Activated CD4-positive, alpha-beta T cell treated with anti-CD3 and anti-CD28 coated beads for 1 hour (primary cell): ENCODE measurements around the gene RAP1GAP2.
"Not testable (repeated sequence)": the region's sequence is repeated elsewhere in the genome, so short reads cannot be mapped to it uniquely, and the experiment has no call there.

Experiments used
- DNase-seq: peaks from one replicate; pipeline ENCODE4 v3.0.0-alpha.2; 2020

The RAP1GAP2 gene

DNA sequence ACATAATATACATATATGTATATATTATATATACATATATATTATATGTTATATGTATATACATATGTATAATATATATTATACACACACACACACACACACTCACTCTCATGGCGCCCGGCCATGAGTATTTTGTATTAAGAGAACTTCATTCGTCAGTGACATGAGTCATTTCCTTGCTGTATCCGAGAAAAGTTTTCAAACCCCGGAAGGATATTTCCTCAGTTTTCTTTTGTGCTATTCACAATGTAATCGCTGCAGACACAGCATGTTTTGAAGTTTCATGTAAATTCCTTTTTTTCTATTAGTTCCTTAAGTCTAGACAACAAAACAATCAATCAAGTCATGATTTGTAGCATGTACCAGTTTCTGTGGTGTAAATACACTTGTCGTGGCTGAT, 233.9 kb downstream of the RAP1GAP2 start:
- DNase-seq = no peak

DNA sequence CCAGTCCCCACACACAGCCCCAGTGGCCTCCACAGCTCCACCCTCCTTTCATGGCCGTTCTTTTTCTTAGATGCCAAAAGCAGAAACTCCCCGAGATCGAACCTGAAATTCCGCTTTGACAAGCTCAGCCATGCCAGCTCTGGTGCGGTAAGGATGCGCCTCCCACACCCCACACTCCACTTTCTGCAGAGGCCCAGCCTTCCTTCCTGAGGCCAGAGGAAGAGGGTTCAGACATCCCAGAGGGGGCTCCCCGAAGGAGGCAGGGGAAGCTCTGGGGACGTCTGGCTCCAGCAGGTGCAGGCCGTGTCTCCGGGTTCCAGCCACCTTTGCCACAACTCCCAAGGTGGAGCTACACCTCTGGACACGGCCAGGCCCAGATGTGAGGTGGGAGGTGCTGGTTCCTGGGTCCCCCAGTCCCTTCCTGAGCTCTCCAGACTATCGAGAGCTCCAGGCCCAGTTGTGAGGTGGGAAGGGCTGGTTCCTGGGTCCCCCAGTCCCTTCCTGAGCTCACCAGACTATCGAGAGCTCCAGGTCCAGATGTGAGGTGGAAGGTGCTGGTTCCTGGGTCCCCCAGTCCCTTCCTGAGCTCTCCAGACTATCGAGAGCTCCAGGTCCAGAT, 234.7 kb downstream of the RAP1GAP2 start:
- DNase-seq = not testable (repeated sequence)

DNA sequence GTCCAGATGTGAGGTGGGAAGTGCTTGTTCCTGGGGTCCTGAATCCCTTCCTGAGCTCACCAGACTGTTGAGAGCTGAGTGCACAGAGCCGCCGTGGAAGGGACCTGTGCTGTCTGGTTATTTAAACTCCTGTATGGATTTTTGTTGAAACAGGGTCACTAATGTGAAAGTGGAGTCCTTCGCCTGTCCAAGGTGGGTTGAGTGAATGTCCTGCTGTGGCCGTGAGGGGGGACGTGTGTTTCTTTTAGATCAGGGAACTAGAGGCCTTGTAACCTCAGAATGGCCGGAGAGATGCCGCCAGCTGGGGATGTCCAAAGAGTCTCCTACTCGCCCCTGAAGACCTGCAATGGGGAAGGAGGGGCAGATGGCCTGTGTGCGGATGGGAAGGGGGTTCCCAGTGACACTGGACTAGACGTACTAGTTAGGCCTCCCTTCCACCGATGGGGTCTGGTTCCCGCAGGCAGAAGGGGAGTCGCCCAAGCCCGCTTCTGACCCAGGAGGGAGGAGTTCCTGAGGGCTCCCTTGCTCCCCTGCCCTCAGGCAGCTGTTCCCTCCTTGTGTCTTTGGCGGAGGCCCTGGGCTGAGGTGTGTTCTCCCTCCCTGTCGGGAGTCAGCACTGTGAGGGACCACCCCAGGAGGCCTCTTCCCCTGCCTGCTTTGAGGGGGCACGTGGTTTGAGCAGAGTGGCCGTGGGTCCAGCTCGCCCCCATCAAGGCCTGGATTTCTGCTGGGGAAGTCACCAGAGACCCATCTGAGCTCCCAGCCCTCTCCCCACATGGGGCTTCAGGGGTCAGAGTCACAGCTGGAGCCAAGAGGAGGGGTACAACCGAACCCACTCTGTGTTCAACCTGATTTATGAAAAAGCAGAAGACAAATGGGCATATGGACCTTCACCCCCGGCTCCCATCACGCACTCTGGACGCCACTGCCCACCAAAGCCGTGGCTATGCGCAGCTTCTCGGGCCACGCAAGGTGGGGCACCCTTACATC, 236.3 kb downstream of the RAP1GAP2 start:
- DNase-seq = no peak

DNA sequence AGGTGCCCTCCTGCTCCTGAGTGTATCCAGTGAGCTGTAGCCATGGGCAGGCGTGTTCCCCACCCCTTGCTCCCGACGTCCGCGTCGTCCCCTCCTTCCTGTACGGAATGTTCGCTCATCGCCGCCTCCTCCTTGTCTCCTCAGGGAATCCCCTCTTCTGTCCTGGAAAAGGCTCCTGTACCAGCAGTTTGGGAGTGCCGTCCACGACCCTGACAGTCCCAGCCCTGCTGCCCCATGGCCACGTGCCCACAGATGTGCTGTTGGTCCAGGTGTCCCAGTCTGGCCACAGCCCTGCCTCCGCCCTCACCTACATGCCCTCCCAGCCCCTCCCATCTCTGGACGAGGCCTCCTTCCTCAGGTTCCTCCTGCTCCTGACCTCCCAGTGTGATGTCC, 237.0 kb downstream of the RAP1GAP2 start:
- DNase-seq = no peak

DNA sequence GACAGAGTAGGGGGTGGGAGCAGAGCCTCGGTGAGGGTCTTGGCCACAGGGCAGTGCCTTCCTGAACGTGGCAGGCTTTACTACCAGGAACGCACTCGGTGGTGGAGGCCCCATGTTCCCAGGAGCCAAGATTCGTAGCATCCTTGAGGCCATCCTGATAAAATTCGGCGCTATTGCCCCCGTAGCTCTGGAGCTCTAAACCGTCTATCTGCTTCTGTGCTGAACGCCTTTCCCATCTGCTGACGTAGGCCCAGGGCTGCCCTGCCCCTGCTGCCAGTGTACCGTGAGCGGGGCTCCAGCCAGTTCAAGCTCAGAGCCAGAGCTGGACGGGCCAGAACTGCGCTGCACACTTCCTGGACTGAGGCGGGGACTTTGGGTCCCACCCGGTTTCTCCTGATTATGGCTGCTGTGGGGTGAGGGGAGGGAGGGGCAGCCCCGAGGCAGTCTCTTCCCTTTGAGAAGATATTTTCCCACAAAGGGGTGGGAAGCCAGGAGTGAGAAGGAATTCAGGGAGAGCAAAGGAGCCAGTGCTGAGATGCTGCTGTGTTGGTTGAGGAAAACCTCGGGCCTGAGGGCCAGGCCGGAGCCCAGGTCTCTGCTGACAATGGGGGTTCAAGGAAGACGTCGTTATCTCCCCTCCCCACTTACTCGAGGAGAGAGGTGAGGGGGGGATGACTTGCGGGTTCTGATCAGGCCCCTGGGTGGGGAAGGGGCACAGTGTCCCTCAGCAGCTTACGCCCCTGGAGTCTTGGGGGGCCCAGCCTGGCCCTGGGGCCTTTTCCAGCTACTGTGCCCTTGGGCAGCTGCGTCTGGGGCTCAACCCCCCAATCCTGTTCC, 237.7 kb downstream of the RAP1GAP2 start:
- no peak for DNase-seq

DNA sequence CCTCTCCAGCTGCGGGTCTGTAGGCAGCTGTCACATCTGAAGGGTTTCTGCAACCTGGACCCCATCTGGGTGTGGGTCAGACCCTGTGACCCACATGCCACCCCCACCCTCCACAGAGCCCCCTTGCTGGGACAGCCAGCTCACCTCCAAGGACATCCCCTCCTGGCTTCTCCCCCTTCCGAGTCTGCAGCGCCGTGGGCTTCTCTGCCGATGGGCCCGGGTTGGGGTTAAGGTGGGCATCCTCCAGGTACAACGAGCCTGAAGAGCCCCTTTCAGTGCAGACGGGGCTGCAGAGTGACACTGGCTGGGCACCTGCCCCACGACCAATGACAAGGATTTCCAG, 238.3 kb downstream of the RAP1GAP2 start:
- DNase-seq = no peak

DNA sequence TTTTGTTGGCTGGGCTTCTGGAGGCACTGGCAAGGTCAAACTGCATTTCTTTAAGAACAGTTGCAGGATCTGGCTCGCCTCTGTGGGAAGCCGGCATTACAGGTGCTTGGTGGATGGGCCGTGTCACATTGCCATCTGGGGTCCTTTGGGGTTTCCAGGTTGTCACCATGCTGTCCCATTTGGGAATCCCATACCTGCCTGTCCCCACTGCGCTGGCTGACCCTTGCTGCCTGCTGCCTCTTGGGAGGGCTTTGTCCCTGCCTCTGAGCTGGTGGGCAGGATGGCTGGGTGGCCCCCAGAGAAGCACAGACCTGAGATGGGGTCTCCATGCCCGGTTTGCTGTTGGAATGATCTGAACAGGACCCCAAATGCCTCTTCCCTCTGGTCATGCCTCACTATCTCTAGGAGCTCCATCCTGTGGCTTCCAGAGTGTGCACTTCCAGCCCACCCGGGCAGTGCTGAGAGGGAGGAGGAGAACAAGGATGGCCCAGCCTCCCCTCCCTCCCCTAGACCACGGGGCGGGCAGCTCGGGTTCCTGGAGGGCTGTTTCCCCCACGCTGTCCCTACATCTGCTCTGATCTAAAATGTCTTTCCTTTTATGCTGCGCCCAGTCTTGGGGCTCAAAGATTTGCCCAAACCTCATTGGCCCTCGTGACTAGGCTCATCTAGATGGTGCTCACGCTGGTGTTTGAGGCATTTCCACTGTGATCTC, 239.2 kb downstream of the RAP1GAP2 start:
- no peak for DNase-seq

DNA sequence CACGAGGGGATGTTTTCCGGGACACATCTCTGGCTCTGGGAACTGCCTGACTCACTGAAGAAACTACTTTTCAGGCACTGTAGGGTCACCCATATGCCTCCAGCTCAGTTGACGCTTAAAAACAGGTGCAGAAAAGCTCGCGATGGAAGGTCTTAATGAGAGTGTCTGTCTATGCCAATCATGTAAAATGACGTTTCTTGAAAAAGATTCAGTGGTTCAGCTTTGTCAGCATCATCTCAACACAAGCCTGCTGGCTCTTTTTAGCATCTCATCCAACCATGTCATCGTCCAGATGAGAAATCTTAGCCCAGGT, 239.7 kb downstream of the RAP1GAP2 start:
- no peak for DNase-seq

DNA sequence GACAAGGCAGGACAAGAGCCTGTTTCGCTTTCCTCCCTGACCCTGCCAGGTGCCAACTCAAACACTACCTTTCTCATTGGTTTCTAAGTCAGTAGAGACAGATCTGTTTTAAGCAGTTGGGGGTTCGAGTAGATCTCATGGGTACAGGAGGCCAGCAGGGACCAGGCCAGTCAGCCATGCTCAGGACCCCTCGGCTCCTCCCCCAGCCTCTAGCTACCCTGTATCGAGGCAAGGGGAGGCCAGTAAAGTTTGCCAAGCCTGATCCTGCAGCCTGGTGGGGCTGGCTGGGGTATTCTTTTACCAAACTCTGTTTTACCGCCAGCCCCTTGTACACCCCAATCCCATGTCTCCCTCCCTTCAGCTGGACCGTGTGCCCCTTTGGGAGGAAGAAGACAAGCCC, 240.6 kb downstream of the RAP1GAP2 start:
- no peak for DNase-seq

DNA sequence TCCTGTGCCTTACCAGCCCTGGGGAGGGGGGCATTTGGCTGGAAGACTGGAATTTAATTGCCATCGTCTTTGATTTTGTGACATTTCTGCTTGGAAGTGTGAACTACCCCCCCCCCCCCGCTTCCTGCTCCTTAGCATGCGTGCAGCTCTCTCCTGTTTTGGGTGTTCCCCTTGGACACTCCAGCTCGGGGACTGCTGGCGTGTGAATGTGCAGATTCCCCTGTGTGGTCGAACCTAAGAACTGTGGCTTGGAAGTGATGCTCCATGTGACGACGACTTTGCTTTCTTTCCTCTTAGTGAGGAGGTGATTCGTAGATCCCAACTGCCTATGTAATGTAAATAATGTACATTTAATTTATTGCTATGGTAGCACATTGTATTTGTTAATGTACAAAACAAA, 241.0 kb downstream of the RAP1GAP2 start:
- no peak for DNase-seq

DNA sequence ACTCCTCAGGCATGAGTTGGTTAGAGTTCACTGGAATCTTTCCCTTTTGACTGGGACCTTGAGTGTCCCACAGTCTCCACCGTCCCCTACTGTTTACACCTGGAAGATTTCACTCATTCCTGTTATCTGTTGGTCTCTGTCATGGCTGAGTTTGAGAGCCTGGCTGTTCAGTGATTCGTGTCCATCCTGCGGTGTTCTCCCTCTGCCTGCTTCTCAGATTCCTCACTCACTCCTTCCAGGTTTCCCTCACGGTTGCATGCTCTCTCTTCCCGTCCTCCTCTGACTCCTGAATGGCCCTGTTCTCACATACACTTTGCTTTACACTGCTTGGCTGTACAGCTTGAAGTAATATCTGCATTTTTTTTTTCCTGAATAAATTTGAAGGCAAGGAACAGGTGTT, 242.7 kb downstream of the RAP1GAP2 start:
- DNase-seq = no peak

DNA sequence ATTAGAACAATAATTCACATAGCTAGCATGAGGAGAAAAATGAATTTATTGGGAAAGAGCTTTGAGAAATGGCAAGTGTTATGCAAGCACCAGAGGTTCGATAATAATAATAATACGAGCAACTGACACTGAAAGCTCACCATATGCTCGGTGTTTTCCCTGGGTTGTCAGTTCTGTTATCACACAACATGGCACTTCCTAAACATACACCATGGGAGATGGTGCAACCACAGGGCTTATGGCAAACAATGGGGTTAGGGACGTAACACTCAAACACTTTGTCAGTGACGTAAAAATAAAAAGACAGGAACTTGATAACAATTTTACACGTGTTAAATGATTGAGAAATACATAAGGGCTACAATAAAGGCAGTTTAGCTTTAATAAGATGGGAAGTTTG, 243.5 kb downstream of the RAP1GAP2 start:
- DNase-seq = no peak

DNA sequence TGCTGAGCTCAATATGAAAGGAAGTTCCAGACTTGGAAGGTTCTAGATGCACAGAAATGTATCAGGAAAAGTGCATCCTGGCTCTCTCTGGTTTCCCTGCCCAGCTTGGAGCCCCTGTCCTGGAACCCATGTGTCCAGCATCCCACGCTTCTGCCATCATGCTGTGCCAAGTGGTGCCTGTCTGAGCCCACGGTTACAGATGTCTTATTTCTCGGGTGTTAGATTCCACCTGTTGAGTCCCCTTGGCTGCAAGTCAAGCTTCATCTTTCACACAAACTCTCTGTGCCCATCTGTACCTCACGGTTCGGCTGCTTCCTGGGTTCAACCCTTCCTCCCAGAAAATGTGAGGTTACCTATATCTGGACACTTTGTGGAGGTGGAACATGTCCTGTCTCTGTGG, 244.6 kb downstream of the RAP1GAP2 start:
- no peak for DNase-seq

DNA sequence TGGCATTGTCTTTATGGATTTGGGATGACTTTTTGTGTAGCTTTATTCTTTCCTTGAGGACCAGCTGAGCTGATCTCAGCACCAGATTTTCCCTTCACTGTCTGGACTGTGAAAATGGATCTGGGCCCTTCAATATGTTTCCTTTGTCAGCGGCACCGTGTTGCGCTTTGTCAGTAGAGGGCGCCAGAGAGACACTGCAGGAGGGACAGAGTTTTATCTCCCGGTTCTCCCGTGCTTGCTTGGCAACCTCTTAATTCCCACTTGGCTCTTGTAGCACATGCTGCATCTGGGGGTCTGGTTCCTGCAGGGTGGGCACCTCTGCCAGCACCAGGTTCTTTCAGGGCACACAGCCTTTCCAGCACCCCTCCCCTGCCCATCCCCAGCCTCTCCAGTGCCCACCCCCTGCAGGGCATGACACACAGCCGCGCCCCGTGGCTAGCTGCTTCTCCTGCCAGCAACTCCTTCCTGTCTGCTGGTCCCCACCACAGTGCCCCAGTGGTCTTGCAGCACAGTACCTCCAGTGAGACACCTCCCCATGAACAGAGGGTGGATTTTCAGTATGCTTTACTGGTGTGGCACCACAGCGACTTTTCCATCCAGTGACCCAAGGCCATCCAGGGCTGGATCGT, 247.6 kb downstream of the RAP1GAP2 start:
- DNase-seq = no peak

DNA sequence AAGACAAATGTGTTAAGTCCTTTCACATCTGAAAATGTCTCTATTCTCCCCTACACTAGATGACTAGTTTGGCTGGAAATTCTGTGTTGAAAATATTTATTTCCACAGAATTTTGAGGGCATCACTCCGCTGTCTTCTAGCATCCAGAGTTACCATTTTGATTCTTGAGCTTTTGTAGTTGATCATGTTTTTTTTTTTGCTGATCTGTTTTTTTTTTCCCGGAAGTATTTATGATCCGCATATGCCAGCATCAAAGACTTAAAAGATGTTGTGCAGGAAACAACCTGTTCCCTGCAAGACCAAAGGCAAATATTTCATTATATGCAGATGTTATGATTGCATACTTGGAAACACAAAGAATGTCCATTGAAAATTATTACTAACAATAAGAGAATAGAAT, 250.5 kb downstream of the RAP1GAP2 start:
- no peak for DNase-seq

DNA sequence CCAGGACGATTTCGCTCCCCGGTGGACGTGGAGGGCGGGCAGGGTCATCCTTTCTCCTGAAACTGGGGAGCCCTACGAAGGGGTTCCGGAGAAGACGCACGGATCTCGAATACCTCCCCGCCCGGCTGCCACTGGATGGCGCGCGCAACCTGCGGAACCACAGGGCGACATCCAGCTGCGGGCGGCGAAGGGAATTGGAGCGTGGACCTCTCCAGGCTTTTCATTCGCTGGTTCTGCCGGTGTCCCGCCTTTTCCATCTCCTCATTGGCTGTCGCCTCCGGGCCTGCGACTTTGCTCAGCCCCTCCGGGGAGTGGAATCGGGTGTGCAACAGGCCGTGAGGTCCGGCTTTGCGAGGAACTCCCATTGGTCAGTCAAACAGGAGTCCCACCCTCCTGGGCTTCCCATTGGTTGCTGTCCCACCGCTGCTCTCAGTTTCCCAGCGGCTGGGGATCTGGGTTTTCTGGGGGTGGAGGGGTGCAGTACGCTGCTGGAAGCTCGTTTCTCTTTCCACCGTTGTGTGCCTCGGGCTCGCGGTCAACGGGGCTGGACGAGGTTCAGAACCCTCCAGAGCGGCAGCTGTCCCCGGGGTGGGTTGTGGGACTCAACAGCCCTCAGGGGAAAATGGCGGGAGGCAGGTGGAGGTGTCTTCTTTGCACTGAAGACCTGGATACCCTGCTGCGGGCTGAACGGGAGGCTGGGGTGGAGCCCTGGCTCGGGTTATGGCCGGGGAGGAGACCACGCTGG, 252.7 kb downstream of the RAP1GAP2 start:
- peak; percentile 88 for DNase-seq

DNA sequence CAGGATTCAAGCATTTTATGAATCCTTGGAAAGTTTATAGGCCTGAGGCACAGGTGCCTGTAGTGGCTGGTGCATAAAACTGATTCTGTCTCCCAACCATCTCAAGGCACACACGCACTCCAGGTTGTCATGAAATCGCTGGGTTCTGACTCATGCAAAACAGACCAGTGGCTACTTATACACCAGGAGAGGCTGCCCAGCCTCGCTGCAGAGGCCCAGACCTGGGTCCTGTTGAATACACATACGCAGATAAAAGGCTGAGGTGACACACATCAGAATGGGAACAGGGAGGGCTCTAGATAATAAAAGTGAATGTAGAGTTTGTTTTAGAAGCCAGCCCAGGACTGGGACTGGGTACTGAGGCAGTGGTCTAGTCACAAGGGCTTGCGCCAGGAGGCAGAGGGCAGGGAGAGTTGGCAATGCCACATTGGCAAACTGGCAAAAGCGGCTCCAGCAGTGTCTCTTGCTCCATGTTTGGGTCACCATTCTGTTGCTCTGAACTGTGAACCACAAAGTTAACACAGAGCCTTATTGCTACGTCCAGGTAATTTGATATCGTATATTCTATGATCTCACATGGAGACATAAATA, 253.6 kb downstream of the RAP1GAP2 start:
- no peak for DNase-seq

DNA sequence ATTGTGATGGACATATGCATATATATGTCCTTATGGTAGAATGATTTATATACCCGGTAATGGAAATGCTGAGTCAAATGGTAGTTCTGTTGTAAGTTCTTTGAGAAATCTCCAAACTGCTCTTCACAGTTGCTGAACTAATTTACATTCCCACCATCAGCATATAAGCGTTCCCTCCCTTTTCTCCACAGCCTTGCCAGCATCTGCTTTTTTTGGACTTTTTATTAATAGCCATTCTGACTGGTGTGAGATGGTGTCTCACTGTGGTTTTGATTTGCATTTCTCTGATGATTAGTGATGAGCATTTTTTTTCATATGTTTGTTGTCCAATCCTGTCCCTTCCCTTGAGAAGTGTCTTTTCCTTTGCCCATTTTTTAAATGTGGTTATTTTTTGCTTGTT, 258.6 kb downstream of the RAP1GAP2 start:
- not testable (repeated sequence) for DNase-seq

DNA sequence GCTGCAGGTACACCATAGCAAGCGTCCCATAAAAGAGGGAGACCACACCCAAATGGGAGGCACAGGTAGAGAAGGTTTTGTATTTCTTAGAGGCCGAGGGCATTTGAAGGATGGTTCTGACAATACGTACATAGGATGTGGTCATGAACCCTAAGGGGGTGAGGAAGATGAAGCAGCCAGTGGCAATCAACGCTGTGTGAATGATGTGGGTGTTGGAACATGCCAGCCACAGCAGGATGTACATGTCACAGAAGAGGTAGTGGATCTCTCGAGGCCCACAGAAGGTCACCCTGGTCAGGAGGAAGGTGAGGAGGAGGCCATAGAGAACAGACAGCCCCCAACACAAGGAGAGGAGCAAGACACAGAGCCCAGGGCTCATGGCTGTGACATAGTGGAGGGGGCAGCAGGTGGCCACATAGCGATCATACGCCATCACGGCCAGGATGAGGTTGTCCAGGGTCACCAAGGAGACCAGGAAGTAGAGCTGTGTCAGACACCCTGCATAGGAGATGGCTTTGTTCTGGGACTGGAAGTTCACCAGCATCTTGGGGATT, 266.7 kb downstream of the RAP1GAP2 start:
- not testable (repeated sequence) for DNase-seq

DNA sequence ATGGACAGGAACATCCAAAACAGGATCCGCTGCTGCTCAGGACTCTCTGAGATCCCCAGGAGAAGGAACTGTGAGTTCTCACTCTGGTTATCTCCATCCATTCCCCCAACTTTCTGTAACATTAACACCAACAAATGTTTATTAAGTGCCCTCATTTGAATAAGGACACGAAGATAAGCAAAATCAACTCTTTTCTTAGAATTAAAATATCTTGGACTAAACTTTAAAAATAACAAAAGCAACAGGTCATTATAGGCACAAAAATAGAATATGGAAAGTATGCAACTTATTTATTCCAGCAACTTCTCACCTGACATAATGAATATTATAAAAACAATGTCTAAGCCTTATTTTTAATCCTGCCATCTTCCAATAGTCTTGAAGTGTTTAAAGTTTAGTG, 267.3 kb downstream of the RAP1GAP2 start, which contains the start of gene OR1D5:
Gene OR1D5 (minus strand): TSS at position 101 of the 400 bp plus-strand sequence. CDS start 0 bp downstream, at position 101.
- DNase-seq = not testable (repeated sequence)

DNA sequence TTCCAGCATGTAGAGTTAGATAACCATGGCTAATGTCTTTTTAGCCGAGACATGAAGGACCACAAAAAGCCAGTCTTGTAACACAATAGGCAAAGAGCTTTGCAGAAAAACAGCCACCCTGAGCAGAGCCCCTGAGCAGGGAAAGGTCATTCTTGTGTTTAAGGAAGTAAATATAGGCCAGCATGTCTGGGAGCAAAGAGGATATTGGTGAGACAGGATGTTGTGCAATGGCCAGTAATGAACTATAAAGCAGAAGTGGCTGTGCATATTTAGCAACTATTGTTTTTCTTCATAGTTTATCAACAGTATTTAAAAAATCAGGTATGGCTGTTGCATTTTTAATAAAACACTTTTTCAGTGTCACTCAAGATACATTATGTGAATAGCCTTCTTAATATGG, 269.0 kb downstream of the RAP1GAP2 start:
- DNase-seq = not testable (repeated sequence)
